Ovary (tissue), 9 donors: Measurements from ENCODE around the gene PPP4C. TPM values are rescaled to one million over a fixed set of nuclear protein-coding genes. Genes with fewer than 3 reads are reported as not detected.

Experiments used
- DNase-seq, 5 donors: peaks; one replicate each; pipeline ENCODE4 v3.0.0-alpha.2; 2019 to 2020
- H3K27ac ChIP-seq, 2 donors: fragments of 200-600 bp; one replicate each; pipeline versions ENCODE4 v1.5.1 to v1.8.0; 2019 to 2022
- H3K27me3 ChIP-seq: fragments of 200-600 bp; one replicate; pipeline ENCODE4 v1.8.0; 2022
- H3K36me3 ChIP-seq: fragments of 200-600 bp; sonication (generic); one replicate; pipeline ENCODE4 v1.5.1; 2019
- H3K4me1 ChIP-seq: one replicate; pipeline ENCODE4 v1.8.1; 2013; ENCODE audit warnings: mild to moderate bottlenecking, moderate library complexity; ENCODE audit not compliant: insufficient read depth
- H3K4me3 ChIP-seq: fragments of 200-600 bp; sonication (generic); one replicate; pipeline ENCODE4 v1.5.1; 2017
- H3K9me3 ChIP-seq, 2 donors: fragments of 200-600 bp in 1 of 2; sonication (generic) in 1 of 2; one replicate each; pipeline versions ENCODE4 v1.5.1 to v1.8.1; 2013 to 2019; ENCODE audit warnings: mild to moderate bottlenecking in 1 of 2, moderate library complexity in 1 of 2
- EP300 ChIP-seq: sonication (generic); formaldehyde crosslinking; IDR thresholded peaks from one replicate; pipeline ENCODE4 v1.6.1; 2017; ENCODE audit warnings: antibody characterized with exemption
- POLR2A ChIP-seq: fragments of 450-650 bp; IDR thresholded peaks from one replicate; pipeline ENCODE4 v1.6.1; 2017; ENCODE audit warnings: antibody characterized with exemption, mild to moderate bottlenecking, moderate library complexity
- WGBS, 3 donors: extraction: QIAGEN DNeasy Blood & Tissue Kit in 1 of 3; methylation state at CpG; one replicate each; pipeline versions ENCODE4 v1.1.5 to v1.1.7; 2013 to 2017; 5-methylcytosine and 5-hydroxymethylcytosine counted together
- intact Hi-C, 4 donors: fragments of 100-400 bp; cut with DNase I; formaldehyde crosslinking; loops; one replicate each; pipeline versions ENCODE4 v1.11.0 to v1.15.1; 2022 to 2023
- polyA plus RNA-seq, 2 donors: library from polyadenylated mRNA; stranded (reverse); fragments of 200-250 nt in 1 of 2; fragments of 350-450 nt in 1 of 2; fragmentation: Illumina TruSeq in 1 of 2; extraction: RNeasy Lipid Tissue Mini Kit (QIAGEN cat#74804) in 1 of 2; gene quantifications; one replicate each; pipeline ENCODE4 v1.2.3, GENCODE V29; 2013 to 2014
- total RNA-seq, 7 donors: library from RNA; depleted of rRNA in 2 of 7; stranded (reverse); fragments of >200 nt in 2 of 7; fragmentation: NEBNext Ultra II Directional in 3 of 7; extraction: Animal tissue kit (Norgen Biotek cat#: 25700) in 3 of 7; gene quantifications; one replicate each; pipeline versions ENCODE4 v1.1.0 to v1.2.4, GENCODE V29; 2016 to 2023
- TF ChIP-seq, protein P1 (sequence below), 3 donors: fragments of 450-650 bp in 2 of 3; fragments of 200-600 bp in 1 of 3; IDR thresholded peaks; one replicate each; pipeline versions ENCODE4 v1.5.1 to v1.8.0; 2016 to 2022; ENCODE audit warnings: antibody characterized with exemption in 3 of 3, mild to moderate bottlenecking in 1 of 3
- donor health status: DM: no; HTN: no; CAD: no; lungs with moderate emphysema.
- donor health status: DM: no; HTN: no; CAD: no.
- donor health status: Bipolar disorder and iron deficiency.
- donor health status: DM: yes; HTN: yes; CAD: no.
- donor health status: DM: no; HTN: no; CAD: no.
- donor health status: DM: yes; HTN: yes; CAD: no.

Gene PPP4C
- total and polyA plus RNA-seq, 9 donors: 13.7 to 58.8 (median 49.1) TPM

DNA sequence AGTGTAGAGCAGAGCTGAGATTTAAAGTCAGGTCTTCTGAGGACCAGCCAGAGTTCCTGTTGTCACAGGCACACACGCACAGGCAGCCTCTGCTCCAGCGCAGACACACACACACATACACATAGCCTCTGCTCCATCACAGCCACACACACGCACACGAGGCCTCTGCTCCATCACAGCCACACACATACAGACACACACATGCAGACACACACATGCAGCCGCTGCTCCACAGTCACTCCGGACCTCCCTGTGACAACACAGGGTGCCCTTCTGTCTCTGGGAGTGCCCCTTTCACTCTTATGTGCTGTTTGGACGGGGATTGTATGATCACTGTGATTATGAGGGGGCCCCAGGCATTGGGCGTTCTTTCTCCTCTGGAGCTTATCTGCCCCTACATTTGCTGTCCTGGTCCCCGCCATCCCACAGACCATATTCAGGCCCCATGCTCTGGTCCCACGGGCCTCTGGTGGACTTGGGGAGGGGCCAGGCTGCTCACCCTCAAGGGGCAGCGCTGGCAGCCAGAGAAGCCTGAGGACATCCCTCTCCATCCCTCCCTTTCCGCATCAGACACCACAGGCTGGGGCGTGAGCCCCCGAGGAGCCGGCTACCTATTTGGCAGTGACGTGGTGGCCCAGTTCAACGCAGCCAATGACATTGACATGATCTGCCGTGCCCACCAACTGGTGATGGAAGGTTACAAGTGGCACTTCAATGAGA lies 8.5 kb downstream of the PPP4C start:
- WGBS, 3 donors: 75 to 84% (median 78%) methylated on average over 18 of the region's 18 CpGs
- H3K4me3 ChIP-seq: no peak overlapping the region
- H3K36me3 ChIP-seq: no peaks in the 10 kb centered on the region
- H3K4me1 ChIP-seq: no peaks in the 10 kb centered on the region
- intact Hi-C loops: loop anchor here in 1 of 4 donors (10.0 kb wide), 1 partner anchor 441 kb away; the partner anchor contains the start of gene ZNF768
- H3K9me3 ChIP-seq: no peaks in the 10 kb centered on the region
- TF ChIP-seq, protein P1, sequence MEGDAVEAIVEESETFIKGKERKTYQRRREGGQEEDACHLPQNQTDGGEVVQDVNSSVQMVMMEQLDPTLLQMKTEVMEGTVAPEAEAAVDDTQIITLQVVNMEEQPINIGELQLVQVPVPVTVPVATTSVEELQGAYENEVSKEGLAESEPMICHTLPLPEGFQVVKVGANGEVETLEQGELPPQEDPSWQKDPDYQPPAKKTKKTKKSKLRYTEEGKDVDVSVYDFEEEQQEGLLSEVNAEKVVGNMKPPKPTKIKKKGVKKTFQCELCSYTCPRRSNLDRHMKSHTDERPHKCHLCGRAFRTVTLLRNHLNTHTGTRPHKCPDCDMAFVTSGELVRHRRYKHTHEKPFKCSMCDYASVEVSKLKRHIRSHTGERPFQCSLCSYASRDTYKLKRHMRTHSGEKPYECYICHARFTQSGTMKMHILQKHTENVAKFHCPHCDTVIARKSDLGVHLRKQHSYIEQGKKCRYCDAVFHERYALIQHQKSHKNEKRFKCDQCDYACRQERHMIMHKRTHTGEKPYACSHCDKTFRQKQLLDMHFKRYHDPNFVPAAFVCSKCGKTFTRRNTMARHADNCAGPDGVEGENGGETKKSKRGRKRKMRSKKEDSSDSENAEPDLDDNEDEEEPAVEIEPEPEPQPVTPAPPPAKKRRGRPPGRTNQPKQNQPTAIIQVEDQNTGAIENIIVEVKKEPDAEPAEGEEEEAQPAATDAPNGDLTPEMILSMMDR (IDR thresholded peaks at IDR 0.05): no peak
- TF ChIP-seq EP300 (no peak), POLR2A (no peak)
- no peaks in the 10 kb centered on the region for H3K27me3 ChIP-seq
- H3K27ac ChIP-seq: no peak overlapping the region
- DNase-seq: peak in 1 of 5 donors; percentile 23

DNA sequence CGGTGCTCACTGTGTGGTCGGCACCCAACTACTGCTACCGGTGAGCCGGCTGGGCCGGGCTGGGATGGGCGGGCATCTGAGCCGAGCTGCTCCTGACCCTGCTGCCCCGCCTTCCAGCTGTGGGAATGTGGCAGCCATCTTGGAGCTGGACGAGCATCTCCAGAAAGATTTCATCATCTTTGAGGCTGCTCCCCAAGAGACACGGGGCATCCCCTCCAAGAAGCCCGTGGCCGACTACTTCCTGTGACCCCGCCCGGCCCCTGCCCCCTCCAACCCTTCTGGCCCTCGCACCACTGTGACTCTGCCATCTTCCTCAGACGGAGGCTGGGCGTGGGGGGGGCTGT lies 9.0 kb downstream of the PPP4C start:
- 41 to 57% (median 44%) methylated on average over 8 to 17 of the region's 17 CpGs for WGBS, 3 donors
- intact Hi-C loops: loop anchor here in 1 of 4 donors (10.0 kb wide), 1 partner anchor 440 kb away; the partner anchor contains the start of gene ZNF768
- Histone ChIP-seq H3K9me3 (no peaks in the 10 kb centered on the region), H3K4me3 (no peak overlapping the region), H3K4me1 (no peaks in the 10 kb centered on the region), H3K27me3 (no peaks in the 10 kb centered on the region), H3K27ac (no peak overlapping the region), H3K36me3 (no peaks in the 10 kb centered on the region)
- DNase-seq: peak in 1 of 5 donors; percentile 44
- no peak for TF ChIP-seq POLR2A
- no peak for TF ChIP-seq EP300
- TF ChIP-seq, protein P1 (IDR thresholded peaks at IDR 0.05): no peak

DNA sequence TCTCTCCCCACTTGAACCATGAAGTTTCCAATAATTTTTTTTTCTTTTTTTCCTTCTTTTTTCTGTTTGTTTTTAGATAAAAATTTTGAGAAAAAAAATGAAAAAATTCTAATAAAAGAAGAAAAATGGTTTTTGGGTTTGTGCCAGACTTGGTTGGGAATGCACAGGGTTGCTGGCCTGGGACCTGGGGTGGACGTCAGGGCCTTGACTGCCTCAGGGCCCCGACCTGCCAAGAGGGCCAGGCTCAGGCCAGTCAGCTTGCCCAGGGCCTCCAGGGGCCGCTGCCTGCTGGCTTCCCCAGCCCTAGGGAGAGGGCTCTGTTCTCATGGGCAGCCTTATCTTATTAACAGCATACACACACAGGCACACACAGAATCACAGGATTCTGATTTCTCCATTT lies 9.5 kb downstream of the PPP4C start:
- no peak overlapping the region for H3K4me3 ChIP-seq
- WGBS, 3 donors: 38 to 51% (median 41%) methylated on average over 3 of the region's 3 CpGs
- no peaks in the 10 kb centered on the region for H3K36me3 ChIP-seq
- no peak for DNase-seq
- no peaks in the 10 kb centered on the region for H3K4me1 ChIP-seq
- H3K27me3 ChIP-seq: no peaks in the 10 kb centered on the region
- no peak for TF ChIP-seq POLR2A
- TF ChIP-seq EP300: no peak
- TF ChIP-seq, protein P1 (IDR thresholded peaks at IDR 0.05): no peak
- intact Hi-C loops: loop anchor here in 1 of 4 donors (10.0 kb wide), 1 partner anchor 440 kb away; the partner anchor contains the start of gene ZNF768
- no peaks in the 10 kb centered on the region for H3K9me3 ChIP-seq
- H3K27ac ChIP-seq: no peak overlapping the region

DNA sequence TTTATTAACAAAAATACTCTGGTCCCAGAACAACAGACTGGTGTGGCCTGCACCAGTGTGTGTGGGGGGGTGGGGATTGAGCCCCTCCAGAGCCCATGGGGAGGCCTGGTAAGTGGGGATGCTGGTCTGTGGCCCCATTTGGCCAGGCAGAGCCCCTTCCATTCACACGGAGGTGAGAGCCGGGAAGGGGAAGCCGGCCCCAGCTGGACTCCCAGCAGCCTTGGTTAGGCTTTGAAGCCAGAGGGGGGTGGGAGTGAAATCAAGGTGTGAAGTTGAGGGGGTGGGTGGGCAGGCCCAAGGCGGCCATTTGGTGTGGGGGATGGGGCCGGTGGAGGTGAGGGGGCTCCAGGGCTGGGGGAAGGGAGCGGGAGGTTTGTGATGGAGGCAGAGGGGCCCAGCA lies 10.0 kb downstream of the PPP4C start:
- no peaks in the 10 kb centered on the region for H3K9me3 ChIP-seq
- H3K36me3 ChIP-seq: no peaks in the 10 kb centered on the region
- H3K27me3 ChIP-seq: no peaks in the 10 kb centered on the region
- WGBS, 3 donors: 66 to 71% (median 66%) methylated on average over 6 of the region's 6 CpGs
- TF ChIP-seq POLR2A: no peak
- no peak for TF ChIP-seq EP300
- TF ChIP-seq, protein P1 (IDR thresholded peaks at IDR 0.05): no peak
- DNase-seq: no peak
- H3K4me1 ChIP-seq: no peaks in the 10 kb centered on the region
- H3K27ac ChIP-seq: no peak overlapping the region
- no peak overlapping the region for H3K4me3 ChIP-seq
- intact Hi-C loops: loop anchor here in 1 of 4 donors (10.0 kb wide), 1 partner anchor 439 kb away; the partner anchor contains the start of gene ZNF768
